OCI-LY1 (cell line): ENCODE data around the gene VSIG10L2.

ENCODE experiments used
- EZH2 ChIP-seq: fragments of 200-600 bp; sonication (generic), shearing (Covaris generic); IDR thresholded peaks from 2 replicates; pipeline ENCODE4 v1.8.0; 2017; ENCODE audit warnings: borderline replicate concordance, mixed run types, mild to moderate bottlenecking, antibody characterized with exemption, low read length, moderate library complexity, mixed read lengths
- TF ChIP-seq, protein P1 (sequence below): fragments of 200-600 bp; sonication (generic), shearing (Covaris generic); IDR thresholded peaks from 2 replicates; pipeline ENCODE4 v1.5.1; 2017; ENCODE audit warnings: mild to moderate bottlenecking, antibody characterized with exemption, low read length, moderate library complexity, mixed read lengths

DNA sequence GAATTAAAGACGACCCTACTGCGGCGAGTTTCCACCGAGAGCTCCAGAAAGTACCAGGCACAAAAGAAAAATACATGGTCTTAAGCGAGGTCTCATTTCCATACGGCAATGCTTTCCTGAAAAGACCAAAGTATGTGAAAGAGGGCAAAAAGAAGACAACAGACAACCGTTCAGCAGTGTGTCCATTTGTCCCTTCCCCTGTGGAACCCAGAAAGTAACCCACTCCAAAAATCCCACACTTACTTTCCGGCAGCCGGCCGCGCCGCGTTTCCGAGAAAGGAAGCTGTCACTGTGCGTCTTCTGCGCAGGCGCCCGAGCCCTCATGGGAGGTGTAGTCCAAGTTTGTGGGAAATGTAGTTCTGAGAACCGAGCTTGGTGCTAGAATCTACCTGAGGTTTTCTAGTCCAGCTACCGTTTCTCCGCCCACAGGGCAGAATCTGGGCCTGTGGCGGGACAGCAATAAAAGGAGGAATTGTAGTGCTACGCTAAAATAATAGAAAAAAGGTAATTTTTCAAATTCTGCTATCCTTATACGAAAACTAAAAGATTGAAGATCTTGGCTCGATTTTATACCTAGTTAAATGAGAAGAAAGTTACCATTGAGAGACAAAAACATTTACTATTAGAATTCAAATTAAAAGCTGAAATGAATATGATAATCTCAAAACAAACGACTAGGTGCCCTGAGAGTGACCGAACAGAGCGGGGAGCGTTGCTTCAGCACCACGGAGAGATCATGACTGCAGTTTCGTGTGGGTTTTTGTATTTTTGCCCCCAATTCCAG is 42.7 kb upstream of the VSIG10L2 start, which contains the start of gene PUS3:
- TF ChIP-seq, protein P1, sequence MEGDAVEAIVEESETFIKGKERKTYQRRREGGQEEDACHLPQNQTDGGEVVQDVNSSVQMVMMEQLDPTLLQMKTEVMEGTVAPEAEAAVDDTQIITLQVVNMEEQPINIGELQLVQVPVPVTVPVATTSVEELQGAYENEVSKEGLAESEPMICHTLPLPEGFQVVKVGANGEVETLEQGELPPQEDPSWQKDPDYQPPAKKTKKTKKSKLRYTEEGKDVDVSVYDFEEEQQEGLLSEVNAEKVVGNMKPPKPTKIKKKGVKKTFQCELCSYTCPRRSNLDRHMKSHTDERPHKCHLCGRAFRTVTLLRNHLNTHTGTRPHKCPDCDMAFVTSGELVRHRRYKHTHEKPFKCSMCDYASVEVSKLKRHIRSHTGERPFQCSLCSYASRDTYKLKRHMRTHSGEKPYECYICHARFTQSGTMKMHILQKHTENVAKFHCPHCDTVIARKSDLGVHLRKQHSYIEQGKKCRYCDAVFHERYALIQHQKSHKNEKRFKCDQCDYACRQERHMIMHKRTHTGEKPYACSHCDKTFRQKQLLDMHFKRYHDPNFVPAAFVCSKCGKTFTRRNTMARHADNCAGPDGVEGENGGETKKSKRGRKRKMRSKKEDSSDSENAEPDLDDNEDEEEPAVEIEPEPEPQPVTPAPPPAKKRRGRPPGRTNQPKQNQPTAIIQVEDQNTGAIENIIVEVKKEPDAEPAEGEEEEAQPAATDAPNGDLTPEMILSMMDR, result no peak
- no peak for TF ChIP-seq EZH2
